CD4-positive, alpha-beta T cell (primary cell): ENCODE data around the gene MRPL12. TPM values are rescaled to one million over a fixed set of nuclear protein-coding genes. Genes with fewer than 3 reads are reported as not detected.

Experiments
- ATAC-seq: fragments of 200-7000 bp; cut with Tn5 transposase; one replicate; pipeline ENCODE4 v1.10.0; 2022; ENCODE audit warnings: mild to moderate bottlenecking; ENCODE audit not compliant: poor library complexity
- CTCF ChIA-PET: fragments of 350-600 bp; sonication (Branson Sonifier 250); formaldehyde crosslinking; loops from one replicate; lab custom pipeline; 2021; ENCODE audit warnings: antibody characterized with exemption, inconsistent platforms; lab: Charles Lee
- POLR2A ChIA-PET: fragments of 350-600 bp; sonication (Branson Sonifier 250); formaldehyde crosslinking; loops from one replicate; lab custom pipeline; 2021; ENCODE audit warnings: antibody characterized with exemption, inconsistent platforms; lab: Charles Lee
- DNase-seq, 14 experiments: peaks; one replicate each; pipeline ENCODE4 v3.0.0-alpha.2; 2013 to 2020; ENCODE audit warnings: mixed read lengths in 2 of 14
- H3K27ac ChIP-seq, 2 donors: one replicate each; pipeline versions ENCODE4 v1.5.1 to v1.7.0; 2013; ENCODE audit warnings: low read length in 2 of 2, low read depth in 1 of 2, mild to moderate bottlenecking in 1 of 2
- H3K27me3 ChIP-seq, 2 experiments: 1 replicate in 1 of 2; 2 replicates in 1 of 2; pipeline versions ENCODE4 v1.6.1 to v1.7.0; 2013; ENCODE audit warnings: low read length in 2 of 2, control low read depth in 1 of 2, mild to moderate bottlenecking in 1 of 2, moderate library complexity in 1 of 2; ENCODE audit not compliant: insufficient read depth in 2 of 2, control insufficient read depth in 1 of 2
- H3K36me3 ChIP-seq: one replicate; pipeline ENCODE4 v1.6.1; 2013; ENCODE audit warnings: low read length, control low read depth; ENCODE audit not compliant: insufficient read depth
- H3K4me1 ChIP-seq: one replicate; pipeline ENCODE4 v1.6.1; 2013; ENCODE audit warnings: low read length, control low read depth; ENCODE audit not compliant: insufficient read depth
- H3K4me3 ChIP-seq: one replicate; pipeline ENCODE4 v1.5.1; 2013; ENCODE audit warnings: mild to moderate bottlenecking, low read length, moderate library complexity
- H3K9me3 ChIP-seq, 2 experiments: 1 replicate in 1 of 2; 2 replicates in 1 of 2; pipeline versions ENCODE4 v1.6.1 to v1.7.0; 2013; ENCODE audit warnings: low read length in 2 of 2, mild to moderate bottlenecking in 2 of 2, control low read depth in 1 of 2, moderate library complexity in 1 of 2; ENCODE audit not compliant: control insufficient read depth in 1 of 2, insufficient read depth in 1 of 2
- H3K27ac Mint-ChIP-seq: one replicate; pipeline ENCODE4 v1.8.0; 2020; ENCODE audit warnings: mixed read lengths
- H3K27me3 Mint-ChIP-seq: one replicate; pipeline ENCODE4 v1.8.0; 2021; ENCODE audit warnings: mixed read lengths
- H3K36me3 Mint-ChIP-seq: one replicate; pipeline ENCODE4 v1.8.0; 2021; ENCODE audit warnings: low read depth, mixed read lengths
- H3K4me1 Mint-ChIP-seq: one replicate; pipeline ENCODE4 v1.8.0; 2021; ENCODE audit warnings: low read depth, mixed read lengths
- H3K4me3 Mint-ChIP-seq: one replicate; pipeline ENCODE4 v1.8.0; 2020; ENCODE audit warnings: mild to moderate bottlenecking, mixed read lengths
- H3K9me3 Mint-ChIP-seq: one replicate; pipeline ENCODE4 v1.8.0; 2020; ENCODE audit warnings: mixed read lengths
- intact Hi-C, 2 experiments: fragments of 100-400 bp; cut with DNase I in 1 of 2; cut with micrococcal nuclease in 1 of 2; formaldehyde crosslinking; loops; one replicate each; pipeline versions ENCODE4 v1.15.1 to v1.9.0; 2023 to 2025; cut with DNase I, micrococcal nuclease
- total RNA-seq, 174 experiments: library from RNA in 2 of 174; stranded (reverse) in 2 of 174; gene quantifications; one replicate each; pipeline ENCODE4 v1.2.3 and lab custom pipeline; 2021 to 2026
- TF ChIP-seq, protein P1 (sequence below): fragments of 200-600 bp; IDR thresholded peaks from one replicate; pipeline ENCODE4 v1.8.0; 2022; ENCODE audit warnings: antibody characterized with exemption, mild to moderate bottlenecking

Gene MRPL12
- total RNA-seq, 2 experiments from 2014 or later = 26.2 to 26.5 TPM

DNA sequence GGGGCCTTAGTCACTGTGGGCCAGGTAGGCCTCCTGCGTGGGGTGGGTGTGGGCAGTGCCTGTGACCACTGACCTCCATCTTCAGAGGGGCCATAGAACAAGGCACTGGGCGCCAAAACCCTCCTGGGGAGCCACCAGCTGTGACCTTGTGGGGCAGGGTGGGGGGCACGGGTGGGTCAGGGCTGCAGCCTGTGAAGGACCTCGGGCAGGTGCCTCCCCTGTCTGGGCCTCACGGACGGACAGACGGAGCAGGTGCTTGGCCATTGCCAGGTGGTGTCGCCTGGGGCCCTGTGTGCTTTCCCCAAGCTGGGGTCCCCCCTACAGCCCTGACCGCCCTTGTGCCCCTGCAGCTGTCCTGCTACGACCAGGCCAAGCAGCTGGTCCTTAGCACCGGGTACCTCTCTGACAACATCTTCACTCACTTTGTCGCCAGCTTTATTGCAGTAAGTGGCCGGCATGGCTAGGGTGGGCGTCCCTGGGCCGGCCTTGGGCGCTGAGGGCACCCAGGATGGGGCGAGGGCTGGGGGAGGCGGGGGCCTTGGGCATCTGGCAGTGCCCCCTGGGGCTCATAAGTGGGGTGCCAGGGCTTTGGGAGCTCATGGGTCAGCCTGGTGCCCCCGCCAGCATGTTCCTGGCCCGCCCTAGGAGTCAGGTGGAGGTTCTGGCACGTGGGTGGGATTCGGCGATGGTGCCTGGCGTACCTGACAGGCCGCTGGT, 14.0 kb downstream of the MRPL12 start:
- Mint-ChIP-seq H3K27ac (no peak overlapping the region), H3K9me3 (no peaks in the 10 kb centered on the region), H3K36me3 (no peaks in the 10 kb centered on the region), H3K27me3 (no peaks in the 10 kb centered on the region), H3K4me3 (no peak overlapping the region), H3K4me1 (peaks cover 7% of the 10 kb centered on the region)
- POLR2A ChIA-PET = no interaction called here
- Histone ChIP-seq H3K4me1 (peaks cover 12% of the 10 kb centered on the region), H3K36me3 (no peaks in the 10 kb centered on the region), H3K9me3 (no peaks in the 10 kb centered on the region), H3K27me3 (no peaks in the 10 kb centered on the region), H3K4me3 (no peak overlapping the region), H3K27ac (no peak overlapping the region)
- TF ChIP-seq, protein P1, sequence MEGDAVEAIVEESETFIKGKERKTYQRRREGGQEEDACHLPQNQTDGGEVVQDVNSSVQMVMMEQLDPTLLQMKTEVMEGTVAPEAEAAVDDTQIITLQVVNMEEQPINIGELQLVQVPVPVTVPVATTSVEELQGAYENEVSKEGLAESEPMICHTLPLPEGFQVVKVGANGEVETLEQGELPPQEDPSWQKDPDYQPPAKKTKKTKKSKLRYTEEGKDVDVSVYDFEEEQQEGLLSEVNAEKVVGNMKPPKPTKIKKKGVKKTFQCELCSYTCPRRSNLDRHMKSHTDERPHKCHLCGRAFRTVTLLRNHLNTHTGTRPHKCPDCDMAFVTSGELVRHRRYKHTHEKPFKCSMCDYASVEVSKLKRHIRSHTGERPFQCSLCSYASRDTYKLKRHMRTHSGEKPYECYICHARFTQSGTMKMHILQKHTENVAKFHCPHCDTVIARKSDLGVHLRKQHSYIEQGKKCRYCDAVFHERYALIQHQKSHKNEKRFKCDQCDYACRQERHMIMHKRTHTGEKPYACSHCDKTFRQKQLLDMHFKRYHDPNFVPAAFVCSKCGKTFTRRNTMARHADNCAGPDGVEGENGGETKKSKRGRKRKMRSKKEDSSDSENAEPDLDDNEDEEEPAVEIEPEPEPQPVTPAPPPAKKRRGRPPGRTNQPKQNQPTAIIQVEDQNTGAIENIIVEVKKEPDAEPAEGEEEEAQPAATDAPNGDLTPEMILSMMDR = no peak
- DNase-seq = peak in 1 of 14 experiments; percentile 32
- intact Hi-C loops = no loop called here
- no peak for ATAC-seq
- CTCF ChIA-PET = no interaction called here

DNA sequence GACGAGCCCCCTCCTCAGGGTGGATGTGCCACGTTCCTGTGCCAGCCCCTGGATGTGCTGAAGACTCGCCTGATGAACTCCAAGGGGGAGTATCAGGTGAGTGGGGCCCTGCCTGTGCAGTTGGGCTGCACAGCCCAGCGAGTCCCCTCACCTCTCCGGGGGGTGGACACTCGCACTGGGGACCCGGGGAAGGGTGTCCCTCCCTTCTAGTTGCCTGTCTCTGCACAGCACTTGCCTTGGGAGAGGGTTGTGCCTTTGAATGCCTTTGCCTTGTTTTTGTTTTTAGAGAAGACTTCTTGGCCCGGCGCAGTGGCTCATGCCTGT, 14.6 kb downstream of the MRPL12 start:
- Histone ChIP-seq H3K9me3 (no peaks in the 10 kb centered on the region), H3K4me1 (peaks cover 9% of the 10 kb centered on the region), H3K4me3 (no peak overlapping the region), H3K36me3 (no peaks in the 10 kb centered on the region), H3K27ac (no peak overlapping the region), H3K27me3 (no peaks in the 10 kb centered on the region)
- Mint-ChIP-seq H3K27me3 (no peaks in the 10 kb centered on the region), H3K27ac (no peak overlapping the region), H3K4me1 (peaks cover 5% of the 10 kb centered on the region), H3K36me3 (no peaks in the 10 kb centered on the region), H3K4me3 (no peak overlapping the region), H3K9me3 (no peaks in the 10 kb centered on the region)
- intact Hi-C loops = no loop called here
- ATAC-seq (no peak), DNase-seq (no peak)
- POLR2A ChIA-PET = no interaction called here
- TF ChIP-seq, protein P1 = no peak
- CTCF ChIA-PET = no interaction called here

DNA sequence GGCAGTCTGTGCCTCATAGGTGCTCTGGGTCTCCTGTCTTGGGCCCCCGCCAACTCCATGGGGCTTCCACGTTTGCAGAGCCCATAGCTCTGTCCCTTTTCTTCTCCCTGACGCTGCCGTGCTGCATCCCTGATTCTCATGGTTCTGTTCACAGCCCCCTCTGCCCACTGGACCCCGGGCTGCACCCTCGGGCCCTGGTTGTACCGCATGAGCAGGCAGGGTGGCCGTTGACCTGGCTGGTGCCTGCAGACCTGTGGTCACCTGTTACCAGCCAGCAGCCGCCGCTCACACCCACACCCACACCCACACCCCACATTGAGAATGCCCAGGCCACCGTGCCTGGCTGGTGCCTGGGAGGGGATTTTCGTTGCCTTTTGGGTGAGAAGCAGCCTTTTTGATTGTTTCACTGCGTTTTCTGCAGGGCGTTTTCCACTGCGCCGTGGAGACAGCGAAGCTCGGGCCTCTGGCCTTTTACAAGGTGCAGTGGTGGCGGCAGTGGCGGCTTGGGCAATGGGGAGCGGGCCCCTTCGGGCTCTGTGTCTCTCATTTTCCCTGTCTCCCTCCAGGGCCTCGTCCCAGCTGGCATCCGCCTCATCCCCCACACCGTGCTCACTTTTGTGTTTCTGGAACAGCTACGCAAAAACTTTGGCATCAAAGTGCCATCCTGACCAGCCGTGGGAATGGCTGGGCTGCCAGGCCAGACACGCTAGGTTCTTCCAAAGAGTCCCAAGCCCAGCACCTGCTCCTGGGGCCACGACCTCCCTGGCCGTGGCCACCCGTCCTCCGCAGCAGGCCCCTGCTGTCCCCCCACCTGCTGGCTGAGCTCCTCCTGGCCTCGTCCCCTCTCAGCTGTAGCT, 16.5 kb downstream of the MRPL12 start:
- H3K4me1 ChIP-seq = no peaks in the 10 kb centered on the region
- no peak overlapping the region for H3K27ac ChIP-seq
- no peak for ATAC-seq
- no peak overlapping the region for H3K27ac Mint-ChIP-seq
- no peaks in the 10 kb centered on the region for H3K36me3 Mint-ChIP-seq
- intact Hi-C loops = no loop called here
- H3K4me3 Mint-ChIP-seq = no peak overlapping the region
- H3K9me3 Mint-ChIP-seq = no peaks in the 10 kb centered on the region
- no peak overlapping the region for H3K4me3 ChIP-seq
- TF ChIP-seq, protein P1 = no peak
- ChIA-PET CTCF (no interaction called here), POLR2A (no interaction called here)
- no peaks in the 10 kb centered on the region for H3K4me1 Mint-ChIP-seq
- no peaks in the 10 kb centered on the region for H3K36me3 ChIP-seq
- H3K27me3 ChIP-seq = peaks cover 0 to 5% of the 10 kb centered on the region in 2 experiments
- DNase-seq = peak in 1 of 14 experiments; percentile 28
- peaks cover 7% of the 10 kb centered on the region for H3K27me3 Mint-ChIP-seq
- H3K9me3 ChIP-seq = no peaks in the 10 kb centered on the region
